Endothelial cell of umbilical vein (primary cell): ENCODE results near the gene CFAP46. TPM values are rescaled to one million over a fixed set of nuclear protein-coding genes. Genes with fewer than 3 reads are reported as not detected.

Experiments used
- BruUV-seq: library from RNA; stranded (reverse); fragments of 400-500 nt; replicated peaks from 2 replicates; lab custom pipeline; 2021; lab: Mats Ljungman, UMichigan
- CTCF ChIA-PET: fragments of 300-600, 350-600 bp; sonication (Branson Sonifier 250); formaldehyde crosslinking; loops from one replicate; lab custom pipeline; 2021; ENCODE audit warnings: antibody characterized with exemption, inconsistent platforms; lab: Charles Lee
- POLR2A ChIA-PET: fragments of 300-600, 350-600 bp; sonication (Branson Sonifier 250); formaldehyde crosslinking; loops from one replicate; lab custom pipeline; 2021; ENCODE audit warnings: antibody characterized with exemption, inconsistent platforms; lab: Charles Lee
- DNase-seq: peaks from one replicate; pipeline ENCODE4 v3.0.0-alpha.2; 2011; ENCODE audit warnings: low read depth, low spot score
- FAIRE-seq: peaks from 2 replicates; lab custom pipeline; 2011; peaks lifted over from hg19 to GRCh38; lab: Jason Lieb, UNC
- H2AFZ ChIP-seq: 2 replicates; pipeline ENCODE4 v1.6.0; 2012; ENCODE audit warnings: low read depth, low read length, control low read depth, inconsistent platforms
- H3K27ac ChIP-seq: 2 replicates; pipeline ENCODE4 v1.5.1; 2011; ENCODE audit warnings: low read depth, mild to moderate bottlenecking, control low read depth, low read length, moderate library complexity; ENCODE audit not compliant: insufficient read depth
- H3K27me3 ChIP-seq, 2 experiments: 2 replicates each; pipeline versions ENCODE4 v1.6.0 to v1.6.1; 2011; ENCODE audit warnings: low read length in 2 of 2, mixed read lengths in 1 of 2; ENCODE audit not compliant: control insufficient read depth in 2 of 2, insufficient read depth in 2 of 2
- H3K36me3 ChIP-seq, 2 experiments: 2 replicates in 1 of 2; 3 replicates in 1 of 2; pipeline ENCODE4 v1.5.1; 2011; ENCODE audit warnings: low read length in 2 of 2, mild to moderate bottlenecking in 1 of 2, moderate library complexity in 1 of 2; ENCODE audit not compliant: control insufficient read depth in 2 of 2, insufficient read depth in 2 of 2; ENCODE audit errors: extremely low read depth in 1 of 2
- H3K4me1 ChIP-seq: 3 replicates; pipeline ENCODE4 v1.5.1; 2011; ENCODE audit warnings: mild to moderate bottlenecking, low read length; ENCODE audit not compliant: control insufficient read depth, insufficient read depth; ENCODE audit errors: extremely low read depth
- H3K4me2 ChIP-seq: 2 replicates; pipeline ENCODE4 v1.6.1; 2011; ENCODE audit warnings: low read length, control low read depth, mixed read lengths; ENCODE audit not compliant: insufficient read depth
- H3K4me3 ChIP-seq, 3 experiments: fragments of 200-600 bp in 1 of 3; sonication (generic), shearing (Covaris generic) in 1 of 3; replicated peaks in 1 of 3; 2 replicates each; pipeline ENCODE4 v1.5.1; 2011 to 2016; ENCODE audit warnings: control low read depth in 3 of 3, low read length in 3 of 3, mild to moderate bottlenecking in 2 of 3, inconsistent platforms in 1 of 3, low read depth in 1 of 3, moderate library complexity in 1 of 3; ENCODE audit not compliant: insufficient read depth in 1 of 3
- H3K79me2 ChIP-seq: 2 replicates; pipeline ENCODE4 v1.6.0; 2012; ENCODE audit warnings: low read length, inconsistent platforms; ENCODE audit not compliant: control insufficient read depth, insufficient read depth
- H3K9ac ChIP-seq: replicated peaks from 2 replicates; pipeline ENCODE3; 2011; ENCODE audit warnings: low read length, control low read depth; ENCODE audit not compliant: insufficient read depth; ENCODE audit errors: extremely low read depth
- H3K9me1 ChIP-seq: replicated peaks from 3 replicates; pipeline ENCODE4 v1.6.0; 2011; ENCODE audit warnings: mild to moderate bottlenecking, low read length; ENCODE audit not compliant: control insufficient read depth, insufficient read depth; ENCODE audit errors: extremely low read depth
- H3K9me3 ChIP-seq: replicated peaks from 2 replicates; pipeline ENCODE4 v1.5.1; 2012; ENCODE audit warnings: low read length, inconsistent platforms; ENCODE audit not compliant: control insufficient read depth, insufficient read depth
- H4K20me1 ChIP-seq: replicated peaks from 2 replicates; pipeline ENCODE3; 2011; ENCODE audit warnings: mild to moderate bottlenecking, low read length; ENCODE audit not compliant: control insufficient read depth, insufficient read depth; ENCODE audit errors: extremely low read depth
- EZH2 ChIP-seq: IDR thresholded peaks from 2 replicates; pipeline ENCODE4 v1.6.1; 2012; ENCODE audit warnings: borderline replicate concordance, low read depth, mild to moderate bottlenecking, moderate library complexity, low read length, inconsistent platforms; ENCODE audit not compliant: severe bottlenecking
- FOS ChIP-seq: IDR thresholded peaks from 2 replicates; pipeline ENCODE4 v1.6.1; 2011; ENCODE audit warnings: mild to moderate bottlenecking, low read length, moderate library complexity, borderline replicate concordance; ENCODE audit not compliant: insufficient read depth
- GATA2 ChIP-seq: IDR thresholded peaks from 2 replicates; pipeline ENCODE4 v1.7.0; 2011; ENCODE audit warnings: low read depth, mild to moderate bottlenecking, moderate library complexity, mixed read lengths, low read length; ENCODE audit not compliant: insufficient read length, insufficient read depth
- JUN ChIP-seq: IDR thresholded peaks from 2 replicates; pipeline ENCODE4 v1.6.1; 2011; ENCODE audit warnings: borderline replicate concordance, low read depth; ENCODE audit not compliant: insufficient read length, insufficient read depth
- MAX ChIP-seq: IDR thresholded peaks from 2 replicates; pipeline ENCODE4 v1.6.1; 2011; ENCODE audit not compliant: insufficient read depth, insufficient read length
- MYC ChIP-seq: IDR thresholded peaks from one replicate; pipeline ENCODE4 v1.6.1; 2011; ENCODE audit warnings: mild to moderate bottlenecking, low read depth, low read length
- POLR2A ChIP-seq: IDR thresholded peaks from 2 replicates; pipeline ENCODE4 v1.6.1; 2012; ENCODE audit warnings: low read depth, mild to moderate bottlenecking, control low read depth, low read length
- POLR2AphosphoS5 ChIP-seq: IDR thresholded peaks from 2 replicates; pipeline ENCODE4 v1.6.1; 2012; ENCODE audit warnings: low read depth, mild to moderate bottlenecking, control low read depth, low read length, moderate library complexity; ENCODE audit not compliant: insufficient read depth
- dilution Hi-C: fragments of 300-500 bp; cut with MboI; formaldehyde crosslinking; loops from one replicate; pipeline ENCODE4 v1.15.0; 2019; ENCODE audit warnings: low sequenced_read_pairs; ENCODE audit not compliant: extremely low pct_ligation_motif_present
- intact Hi-C: fragments of 100-400 bp; cut with micrococcal nuclease; formaldehyde crosslinking; loops from one replicate; pipeline ENCODE4 v1.10.0; 2022
- polyA plus RNA-seq, 4 experiments: library from polyadenylated mRNA; depleted of rRNA in 3 of 4; stranded (reverse) in 3 of 4; unstranded in 1 of 4; fragments of >200 nt; gene quantifications; 2 replicates each; pipeline versions ENCODE4 v1.2.1 to v1.2.3, GENCODE V29; 2011 to 2012; ENCODE audit warnings: missing spikeins in 1 of 4
- total RNA-seq: library from RNA; stranded (reverse); gene quantifications from 2 replicates; pipeline ENCODE4 v1.2.3, GENCODE V29; 2021
- TF ChIP-seq, protein P1 (sequence below), 2 donors: IDR thresholded peaks; 1 replicate in 1 of 2; 2 replicates in 1 of 2; pipeline ENCODE4 v1.5.1; 2011; ENCODE audit warnings: low read length in 2 of 2, mild to moderate bottlenecking in 2 of 2, moderate library complexity in 2 of 2, control low read depth in 1 of 2, inconsistent platforms in 1 of 2, low read depth in 1 of 2; ENCODE audit not compliant: insufficient read depth in 1 of 2; ENCODE audit errors: extremely low read depth in 1 of 2

The CFAP46 gene
- total and polyA plus RNA-seq, 2 donors (not counting 3 experiments of a cell fraction or from before 2014, with no cell fraction given) = 0.75 to 0.98 TPM

DNA sequence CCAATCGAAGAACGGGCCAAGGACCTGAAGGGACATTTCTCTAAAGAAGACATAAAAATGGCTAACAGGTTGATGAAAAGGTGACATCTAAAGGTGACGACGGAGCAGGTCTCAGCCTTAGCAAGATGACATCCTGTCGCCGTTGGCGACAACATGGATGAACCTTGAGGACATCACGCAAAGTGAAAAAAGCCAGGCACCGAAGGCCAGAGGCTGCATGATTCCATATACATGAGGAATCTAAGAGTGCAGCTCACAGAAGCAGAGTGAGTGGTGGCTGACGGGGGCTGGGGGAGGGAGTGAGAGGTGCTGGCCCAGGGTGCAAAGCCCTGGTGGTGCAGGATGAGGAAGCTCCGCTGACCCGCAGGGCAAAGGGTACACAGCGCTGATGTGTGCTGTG, 122.3 kb downstream of the CFAP46 start:
- TF ChIP-seq MYC (no peak), POLR2AphosphoS5 (no peak), MAX (no peak), GATA2 (no peak), FOS (no peak), EZH2 (no peak), POLR2A (no peak), JUN (no peak)
- TF ChIP-seq, protein P1, sequence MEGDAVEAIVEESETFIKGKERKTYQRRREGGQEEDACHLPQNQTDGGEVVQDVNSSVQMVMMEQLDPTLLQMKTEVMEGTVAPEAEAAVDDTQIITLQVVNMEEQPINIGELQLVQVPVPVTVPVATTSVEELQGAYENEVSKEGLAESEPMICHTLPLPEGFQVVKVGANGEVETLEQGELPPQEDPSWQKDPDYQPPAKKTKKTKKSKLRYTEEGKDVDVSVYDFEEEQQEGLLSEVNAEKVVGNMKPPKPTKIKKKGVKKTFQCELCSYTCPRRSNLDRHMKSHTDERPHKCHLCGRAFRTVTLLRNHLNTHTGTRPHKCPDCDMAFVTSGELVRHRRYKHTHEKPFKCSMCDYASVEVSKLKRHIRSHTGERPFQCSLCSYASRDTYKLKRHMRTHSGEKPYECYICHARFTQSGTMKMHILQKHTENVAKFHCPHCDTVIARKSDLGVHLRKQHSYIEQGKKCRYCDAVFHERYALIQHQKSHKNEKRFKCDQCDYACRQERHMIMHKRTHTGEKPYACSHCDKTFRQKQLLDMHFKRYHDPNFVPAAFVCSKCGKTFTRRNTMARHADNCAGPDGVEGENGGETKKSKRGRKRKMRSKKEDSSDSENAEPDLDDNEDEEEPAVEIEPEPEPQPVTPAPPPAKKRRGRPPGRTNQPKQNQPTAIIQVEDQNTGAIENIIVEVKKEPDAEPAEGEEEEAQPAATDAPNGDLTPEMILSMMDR (IDR thresholded peaks at IDR 0.05; ENCODE audit: extremely low read depth in 1 of 2, insufficient read depth in 1 of 2, low read depth in 1 of 2, low read length in 2 of 2) = no peak
- no peak overlapping the region for H3K27ac ChIP-seq
- DNase-seq (no peak), FAIRE-seq (no peak)
- no peak overlapping the region for H3K4me2 ChIP-seq
- H4K20me1 ChIP-seq = no peaks in the 10 kb centered on the region
- BruUV-seq = no TSS peak
- H2AFZ ChIP-seq = no peak overlapping the region
- no peaks in the 10 kb centered on the region for H3K36me3 ChIP-seq
- no peak overlapping the region for H3K9ac ChIP-seq
- no peaks in the 10 kb centered on the region for H3K79me2 ChIP-seq
- no peak overlapping the region for H3K4me3 ChIP-seq
- H3K9me3 ChIP-seq = no peaks in the 10 kb centered on the region
- ChIA-PET CTCF (no interaction called here), POLR2A (no interaction called here)
- H3K4me1 ChIP-seq = no peaks in the 10 kb centered on the region
- intact Hi-C loops (no loop called here), dilution Hi-C loops (no loop called here)
- no peaks in the 10 kb centered on the region for H3K27me3 ChIP-seq
- H3K9me1 ChIP-seq = no peaks in the 10 kb centered on the region
